Esophagus squamous epithelium (tissue), 4 donors: Measurements from ENCODE around the gene ROS1.

ENCODE experiments used
- POLR2A ChIP-seq, 4 donors: fragments of 450-650 bp; IDR thresholded peaks; one replicate each; pipeline ENCODE4 v1.6.1; 2017; ENCODE audit warnings: antibody characterized with exemption in 4 of 4, mild to moderate bottlenecking in 4 of 4, moderate library complexity in 3 of 4
- TF ChIP-seq, protein P1 (sequence below), 6 experiments: fragments of 450-650 bp in 4 of 6; fragments of 200-600 bp in 2 of 6; sonication (generic) in 2 of 6; IDR thresholded peaks; one replicate each; pipeline ENCODE4 v1.5.1; 2016 to 2019; ENCODE audit warnings: antibody characterized with exemption in 6 of 6, mild to moderate bottlenecking in 4 of 6, moderate library complexity in 4 of 6

DNA sequence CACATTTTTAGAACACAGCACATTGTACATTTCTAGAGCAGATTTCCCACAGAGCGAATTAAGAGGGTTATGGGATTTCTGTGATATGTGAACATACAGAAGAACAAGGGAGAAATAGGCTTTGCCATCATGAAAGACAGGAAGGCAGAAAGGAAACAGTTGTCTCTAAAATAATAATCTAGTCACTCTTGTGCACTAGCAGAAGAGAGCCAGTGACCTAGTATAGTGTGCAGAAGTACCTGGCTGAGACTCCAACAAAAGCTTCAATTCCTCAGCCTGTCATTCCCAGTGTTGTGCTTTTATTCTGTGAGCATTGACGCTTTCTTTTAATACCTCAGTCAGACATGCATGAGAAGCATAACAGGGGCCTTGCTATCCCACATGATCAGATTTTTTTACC is 39.0 kb upstream of the ROS1 start:
- TF ChIP-seq, protein P1, sequence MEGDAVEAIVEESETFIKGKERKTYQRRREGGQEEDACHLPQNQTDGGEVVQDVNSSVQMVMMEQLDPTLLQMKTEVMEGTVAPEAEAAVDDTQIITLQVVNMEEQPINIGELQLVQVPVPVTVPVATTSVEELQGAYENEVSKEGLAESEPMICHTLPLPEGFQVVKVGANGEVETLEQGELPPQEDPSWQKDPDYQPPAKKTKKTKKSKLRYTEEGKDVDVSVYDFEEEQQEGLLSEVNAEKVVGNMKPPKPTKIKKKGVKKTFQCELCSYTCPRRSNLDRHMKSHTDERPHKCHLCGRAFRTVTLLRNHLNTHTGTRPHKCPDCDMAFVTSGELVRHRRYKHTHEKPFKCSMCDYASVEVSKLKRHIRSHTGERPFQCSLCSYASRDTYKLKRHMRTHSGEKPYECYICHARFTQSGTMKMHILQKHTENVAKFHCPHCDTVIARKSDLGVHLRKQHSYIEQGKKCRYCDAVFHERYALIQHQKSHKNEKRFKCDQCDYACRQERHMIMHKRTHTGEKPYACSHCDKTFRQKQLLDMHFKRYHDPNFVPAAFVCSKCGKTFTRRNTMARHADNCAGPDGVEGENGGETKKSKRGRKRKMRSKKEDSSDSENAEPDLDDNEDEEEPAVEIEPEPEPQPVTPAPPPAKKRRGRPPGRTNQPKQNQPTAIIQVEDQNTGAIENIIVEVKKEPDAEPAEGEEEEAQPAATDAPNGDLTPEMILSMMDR (IDR thresholded peaks at IDR 0.05): no peak
- no peak for TF ChIP-seq POLR2A (IDR thresholded peaks at IDR 0.05)
